C4-2B (cell line): ENCODE results near the gene TM7SF3.

Experiments used
- ZFX ChIP-seq: fragments of 450-650 bp; IDR thresholded peaks from 2 replicates; pipeline ENCODE4 v1.6.1; 2017
- TF ChIP-seq, protein P1 (sequence below): fragments of 450-650 bp; conservative IDR thresholded peaks from 2 replicates; pipeline ENCODE4 v1.5.1; 2017; ENCODE audit warnings: mild to moderate bottlenecking

GRCh38 chr12:26940516-26941214 lies 73.5 kb downstream of the TM7SF3 start:
- TF ChIP-seq, protein P1, sequence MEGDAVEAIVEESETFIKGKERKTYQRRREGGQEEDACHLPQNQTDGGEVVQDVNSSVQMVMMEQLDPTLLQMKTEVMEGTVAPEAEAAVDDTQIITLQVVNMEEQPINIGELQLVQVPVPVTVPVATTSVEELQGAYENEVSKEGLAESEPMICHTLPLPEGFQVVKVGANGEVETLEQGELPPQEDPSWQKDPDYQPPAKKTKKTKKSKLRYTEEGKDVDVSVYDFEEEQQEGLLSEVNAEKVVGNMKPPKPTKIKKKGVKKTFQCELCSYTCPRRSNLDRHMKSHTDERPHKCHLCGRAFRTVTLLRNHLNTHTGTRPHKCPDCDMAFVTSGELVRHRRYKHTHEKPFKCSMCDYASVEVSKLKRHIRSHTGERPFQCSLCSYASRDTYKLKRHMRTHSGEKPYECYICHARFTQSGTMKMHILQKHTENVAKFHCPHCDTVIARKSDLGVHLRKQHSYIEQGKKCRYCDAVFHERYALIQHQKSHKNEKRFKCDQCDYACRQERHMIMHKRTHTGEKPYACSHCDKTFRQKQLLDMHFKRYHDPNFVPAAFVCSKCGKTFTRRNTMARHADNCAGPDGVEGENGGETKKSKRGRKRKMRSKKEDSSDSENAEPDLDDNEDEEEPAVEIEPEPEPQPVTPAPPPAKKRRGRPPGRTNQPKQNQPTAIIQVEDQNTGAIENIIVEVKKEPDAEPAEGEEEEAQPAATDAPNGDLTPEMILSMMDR: no peak
- TF ChIP-seq ZFX: no peak
